NCI-H69 (cell line): ENCODE results near the gene KRTAP19-4.

Experiments
- DNase-seq: peaks from one replicate; lab custom pipeline; 2025; lab: John Stamatoyannopoulos, UW

KRTAP19-4 gene

GRCh38 chr21:30497065-30497464 is at the start of gene KRTAP19-4:
Gene KRTAP19-4, minus strand, starts transcription at chr21:30497165. Its CDS starts 55 bp downstream, at chr21:30497110.
- no peak for DNase-seq

DNA sequence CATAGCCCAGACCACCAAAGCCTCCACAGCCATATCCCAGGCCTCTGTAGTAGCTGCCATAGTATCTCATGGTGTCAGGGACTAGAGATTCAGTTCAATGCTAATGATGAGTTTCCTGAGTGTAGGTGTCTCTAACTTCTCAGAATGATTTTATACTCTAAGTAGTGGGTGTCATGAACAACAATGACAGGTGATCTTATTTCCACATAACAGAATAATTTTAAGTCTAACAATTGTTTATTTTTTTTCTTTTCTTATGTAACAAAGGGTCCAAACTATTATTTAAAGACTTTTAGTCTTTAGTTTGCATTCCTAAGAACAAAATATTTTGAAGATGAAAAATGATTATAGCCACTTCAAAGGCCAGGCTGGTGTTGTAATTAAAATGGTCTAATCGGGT is 44.8 kb upstream of the KRTAP19-4 start, which contains the start of gene KRTAP19-6:
TSS of gene KRTAP19-6 (minus strand) at position 101 of the 400 bp plus-strand sequence. CDS start at position 70, 31 bp downstream.
- DNase-seq = no peak

GRCh38 chr21:30518876-30519275 is 21.9 kb upstream of the KRTAP19-4 start:
- DNase-seq = no peak

DNA sequence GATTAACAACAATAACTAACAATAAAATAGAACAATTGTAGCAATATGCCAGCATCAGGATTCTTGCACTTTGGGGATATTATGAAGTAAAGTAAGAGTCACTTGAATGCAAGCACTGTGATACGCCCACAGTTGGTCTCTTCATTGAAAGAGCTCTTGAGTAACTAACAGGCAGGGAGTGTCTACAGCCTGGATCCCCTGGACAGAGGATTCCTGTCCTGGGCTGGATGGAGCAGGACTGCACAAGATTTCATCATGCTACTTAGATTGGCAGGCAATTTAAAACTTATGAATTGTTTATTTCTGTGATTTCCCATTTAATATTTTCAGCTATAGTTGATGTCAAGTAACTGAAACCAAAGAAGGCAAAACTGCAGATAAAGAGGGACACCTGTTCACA is 18.7 kb upstream of the KRTAP19-4 start:
- no peak for DNase-seq

DNA sequence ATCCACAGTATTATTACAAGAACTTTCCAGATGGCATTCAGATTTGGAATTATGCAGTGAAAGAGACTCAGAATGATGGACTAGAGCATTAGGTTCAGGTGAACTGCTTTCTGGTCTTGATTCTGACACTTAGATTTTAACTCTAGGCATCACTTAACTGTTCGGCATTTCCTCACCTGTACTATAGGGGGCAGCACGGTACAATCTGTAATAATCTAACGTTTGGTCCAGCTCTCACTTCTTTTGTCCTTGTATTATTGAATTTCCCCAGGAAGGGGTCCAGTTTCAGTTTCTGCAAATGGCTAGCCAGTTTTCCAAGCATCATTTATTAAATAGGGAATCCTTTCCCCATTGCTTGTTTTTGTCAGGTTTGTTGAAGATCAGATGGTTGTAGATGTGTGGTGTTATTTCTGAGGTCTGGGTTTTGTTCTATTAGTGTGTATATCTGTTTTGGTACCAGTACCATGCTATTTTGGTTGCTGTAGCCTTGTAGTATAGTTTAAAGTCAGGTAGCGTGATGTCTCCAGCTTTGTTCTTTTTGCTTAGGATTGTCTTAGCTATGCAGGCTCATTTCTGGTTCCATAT is 8.7 kb upstream of the KRTAP19-4 start:
- DNase-seq = peak; percentile 64

GRCh38 chr21:30502041-30502440 is 5.1 kb upstream of the KRTAP19-4 start, which contains the start of gene KRTAP19-5:
Gene KRTAP19-5, minus strand, starts transcription at chr21:30502141. Its CDS starts 51 bp downstream, at chr21:30502090.
- no peak for DNase-seq

- no peak for DNase-seq
Observed at GRCh38 chr21:30491963-30492428, 5.0 kb downstream of the KRTAP19-4 start, which contains the start of gene KRTAP19-3. Gene KRTAP19-3, minus strand, starts transcription at chr21:30492013. Its CDS starts 56 bp downstream, at chr21:30491957.

GRCh38 chr21:30487336-30487735 is 9.6 kb downstream of the KRTAP19-4 start, which contains the start of gene KRTAP19-2:
Gene KRTAP19-2, minus strand, starts transcription at chr21:30487436. Its CDS starts 88 bp downstream, at chr21:30487348.
- no peak for DNase-seq

DNA sequence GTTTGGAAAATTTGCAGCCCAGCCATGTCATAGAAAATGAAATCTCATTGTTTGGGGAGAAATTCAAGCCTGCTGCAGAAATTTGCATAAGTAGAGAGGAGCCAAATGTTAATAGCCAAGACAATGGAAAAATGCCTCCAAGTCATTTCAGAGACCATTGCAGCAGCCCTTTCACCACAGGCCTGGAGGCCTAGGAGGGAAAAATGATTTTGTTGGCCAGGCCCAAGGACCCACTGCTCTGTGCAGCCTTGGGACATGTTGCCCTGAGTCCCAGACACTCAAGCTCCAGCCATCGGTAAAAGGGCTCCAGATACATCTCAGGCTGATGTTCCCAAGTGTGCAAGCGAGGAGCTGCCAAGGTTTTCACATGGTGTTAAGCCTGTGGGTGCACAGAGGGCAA is 10.8 kb downstream of the KRTAP19-4 start:
- no peak for DNase-seq

- no peak for DNase-seq
Observed at GRCh38 chr21:30482130-30482529, 14.8 kb downstream of the KRTAP19-4 start.

GRCh38 chr21:30480145-30480544 is 16.8 kb downstream of the KRTAP19-4 start, which contains the start of gene KRTAP19-1:
Gene KRTAP19-1, minus strand, starts transcription at chr21:30480367. Its CDS starts 50 bp downstream, at chr21:30480317.
- DNase-seq = peak; percentile 27

- no peak for DNase-seq
Observed at GRCh38 chr21:30479259-30479658, 17.7 kb downstream of the KRTAP19-4 start.

- no peak for DNase-seq
Observed at GRCh38 chr21:30478004-30478403, 19.0 kb downstream of the KRTAP19-4 start.

DNA sequence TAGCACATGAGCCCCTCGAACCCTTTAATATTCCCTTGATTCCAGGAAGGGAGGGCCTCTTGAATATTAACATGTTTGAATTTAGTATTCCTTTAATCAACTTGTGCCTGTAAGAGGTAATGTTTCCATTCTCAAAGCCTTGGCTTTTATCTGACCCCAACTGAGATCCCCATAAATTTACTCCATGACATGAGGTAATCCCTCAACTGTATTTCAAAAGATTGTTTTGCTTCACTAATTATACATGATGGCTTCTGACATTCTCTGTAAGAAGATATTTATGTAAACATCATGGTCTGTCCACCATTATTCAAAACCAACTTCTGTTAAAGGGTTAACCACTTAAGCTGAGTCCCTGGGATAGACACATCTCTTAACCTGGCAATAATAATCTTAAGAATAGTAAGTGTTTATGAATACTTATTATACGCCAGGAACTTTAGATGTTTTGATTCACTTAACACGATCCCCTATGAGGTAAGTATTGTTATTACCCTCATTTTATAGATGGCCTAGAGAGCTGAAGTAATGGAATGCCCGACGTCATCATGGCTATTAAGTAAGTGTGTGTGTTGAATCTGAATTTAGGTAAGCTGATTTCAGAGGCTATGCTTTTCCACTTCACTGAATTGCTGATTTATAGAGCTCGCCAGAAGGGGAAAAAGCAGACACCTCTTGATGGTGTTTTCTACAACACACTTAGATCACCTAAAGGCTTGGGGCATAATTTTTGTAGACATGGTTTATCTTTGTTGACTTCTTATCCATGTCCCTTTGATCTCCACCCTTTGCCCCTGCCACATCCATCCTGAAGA is 27.9 kb downstream of the KRTAP19-4 start:
- peak; percentile 84 for DNase-seq

DNA sequence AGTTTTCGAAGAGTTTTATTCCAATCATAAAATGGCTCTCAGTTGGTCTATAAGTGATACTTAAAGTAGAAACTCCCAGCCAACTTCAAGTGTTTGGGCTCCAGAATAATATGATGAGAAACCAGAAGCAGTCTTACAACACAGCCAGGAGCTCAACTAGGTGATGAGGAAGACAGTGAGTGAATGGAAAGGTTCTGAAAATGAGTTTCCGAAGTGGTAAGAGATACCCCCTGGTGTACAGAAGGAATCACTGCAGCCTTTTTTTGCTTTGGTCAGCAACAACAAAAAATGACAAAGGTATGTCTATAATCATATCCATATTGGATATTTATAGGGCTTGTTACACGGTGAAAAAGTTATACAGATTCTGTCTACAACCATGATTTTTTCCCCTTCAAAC is 33.3 kb downstream of the KRTAP19-4 start:
- DNase-seq = peak; percentile 53

GRCh38 chr21:30448514-30448913 is 48.5 kb downstream of the KRTAP19-4 start:
- DNase-seq = peak; percentile 6

GRCh38 chr21:30447056-30447455 is 49.9 kb downstream of the KRTAP19-4 start:
- no peak for DNase-seq
